ENCODE data around the gene FLVCR2.

Gene FLVCR2

DNA sequence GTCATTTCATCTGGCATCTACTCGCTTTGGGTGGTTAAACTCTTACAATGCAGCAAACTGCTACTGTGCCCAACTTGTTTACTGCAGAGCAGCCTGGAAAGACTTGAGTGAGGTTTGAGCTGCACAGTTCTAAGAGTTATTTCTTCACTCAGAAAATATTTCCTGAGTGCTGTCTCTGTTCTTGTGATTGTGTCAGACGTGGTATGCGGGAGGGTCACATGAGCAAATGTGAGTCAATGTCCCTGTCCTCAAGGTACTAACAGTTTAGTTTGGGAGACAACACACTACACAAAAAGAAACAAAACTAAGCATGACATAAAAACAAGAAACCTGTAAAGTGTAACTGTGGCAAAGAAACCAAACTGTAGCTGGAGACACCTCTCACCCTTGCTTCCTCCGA lies 32.4 kb downstream of the FLVCR2 start:
- no peak overlapping the region for H3K4me3 ChIP-seq (ENCODE audit: low read depth, low read length)

DNA sequence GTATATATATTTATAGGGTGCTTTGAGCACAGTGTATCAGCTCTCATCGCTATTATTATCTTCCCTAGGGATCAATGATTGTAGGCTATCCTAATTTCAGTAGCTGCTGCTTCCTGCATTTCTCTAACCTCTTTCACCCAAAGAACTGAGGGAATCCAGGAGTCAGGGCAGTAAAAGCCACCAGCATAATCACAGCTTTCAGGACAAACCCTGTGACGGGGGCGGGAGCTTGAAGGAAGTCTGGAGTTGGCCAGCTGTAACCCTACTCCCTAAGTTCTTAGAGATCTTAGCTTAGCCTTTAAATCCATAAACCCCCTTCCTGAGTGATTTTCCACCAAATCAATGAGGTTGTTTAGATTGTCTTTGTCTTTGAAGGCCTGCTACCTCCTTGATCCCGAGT lies 33.7 kb downstream of the FLVCR2 start:
- DNase-seq (ENCODE audit: low read depth): no peak
- TF ChIP-seq, protein P1, sequence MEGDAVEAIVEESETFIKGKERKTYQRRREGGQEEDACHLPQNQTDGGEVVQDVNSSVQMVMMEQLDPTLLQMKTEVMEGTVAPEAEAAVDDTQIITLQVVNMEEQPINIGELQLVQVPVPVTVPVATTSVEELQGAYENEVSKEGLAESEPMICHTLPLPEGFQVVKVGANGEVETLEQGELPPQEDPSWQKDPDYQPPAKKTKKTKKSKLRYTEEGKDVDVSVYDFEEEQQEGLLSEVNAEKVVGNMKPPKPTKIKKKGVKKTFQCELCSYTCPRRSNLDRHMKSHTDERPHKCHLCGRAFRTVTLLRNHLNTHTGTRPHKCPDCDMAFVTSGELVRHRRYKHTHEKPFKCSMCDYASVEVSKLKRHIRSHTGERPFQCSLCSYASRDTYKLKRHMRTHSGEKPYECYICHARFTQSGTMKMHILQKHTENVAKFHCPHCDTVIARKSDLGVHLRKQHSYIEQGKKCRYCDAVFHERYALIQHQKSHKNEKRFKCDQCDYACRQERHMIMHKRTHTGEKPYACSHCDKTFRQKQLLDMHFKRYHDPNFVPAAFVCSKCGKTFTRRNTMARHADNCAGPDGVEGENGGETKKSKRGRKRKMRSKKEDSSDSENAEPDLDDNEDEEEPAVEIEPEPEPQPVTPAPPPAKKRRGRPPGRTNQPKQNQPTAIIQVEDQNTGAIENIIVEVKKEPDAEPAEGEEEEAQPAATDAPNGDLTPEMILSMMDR (IDR thresholded peaks at IDR 0.05; ENCODE audit: low read depth, low read length, missing control alignments): no peak
- H3K4me3 ChIP-seq (ENCODE audit: low read depth, low read length): no peak overlapping the region

More for the DNA sequence above, 32.4 kb downstream of the FLVCR2 start:
- DNase-seq (ENCODE audit: low read depth): no peak
- TF ChIP-seq, protein P1 (IDR thresholded peaks at IDR 0.05; ENCODE audit: low read depth, low read length, missing control alignments): no peak

DNA sequence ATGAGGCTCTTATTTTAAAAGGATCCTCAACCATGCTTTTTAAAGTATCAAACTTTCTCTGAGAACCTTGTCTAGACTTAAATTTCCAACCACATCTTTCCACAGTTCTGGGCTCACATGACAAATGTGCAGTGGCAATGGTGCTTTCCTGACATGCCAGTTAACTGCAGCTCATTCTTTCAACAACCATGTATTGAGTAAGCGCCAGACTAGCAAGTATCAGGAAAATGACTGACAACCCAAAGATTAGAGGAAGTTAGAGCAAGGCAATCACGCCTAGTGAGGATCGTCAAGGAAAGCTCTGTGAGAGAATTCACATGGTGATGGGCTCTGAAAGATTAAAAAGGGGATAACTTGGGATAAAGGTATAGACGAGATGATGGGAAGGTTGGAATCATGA lies 35.8 kb downstream of the FLVCR2 start:
- TF ChIP-seq, protein P1 (IDR thresholded peaks at IDR 0.05; ENCODE audit: low read depth, low read length, missing control alignments): no peak
- DNase-seq (ENCODE audit: low read depth): no peak
- no peak overlapping the region for H3K4me3 ChIP-seq (ENCODE audit: low read depth, low read length)

DNA sequence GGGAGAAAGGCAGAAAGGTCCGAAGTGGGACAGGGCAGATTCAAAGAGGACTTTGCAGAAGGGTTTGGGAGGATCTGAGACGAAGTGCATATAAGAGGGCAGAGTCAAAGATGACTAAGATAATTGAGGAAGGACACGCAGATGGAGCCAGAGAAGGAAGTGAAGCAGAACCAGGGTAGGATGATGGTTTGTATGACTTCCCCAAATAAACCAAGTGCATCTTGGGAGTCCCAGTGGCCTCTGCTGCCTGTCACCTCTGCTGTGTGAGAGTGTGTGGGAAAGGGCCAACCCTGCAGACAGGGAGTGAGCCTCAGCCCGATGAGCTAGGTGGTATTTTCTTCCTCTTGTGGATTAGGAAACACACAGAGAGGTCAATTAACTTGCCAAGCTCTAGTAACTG lies 36.8 kb downstream of the FLVCR2 start:
- no peak overlapping the region for H3K4me3 ChIP-seq (ENCODE audit: low read depth, low read length)
- no peak for DNase-seq (ENCODE audit: low read depth)
- TF ChIP-seq, protein P1 (IDR thresholded peaks at IDR 0.05; ENCODE audit: low read depth, low read length, missing control alignments): no peak

DNA sequence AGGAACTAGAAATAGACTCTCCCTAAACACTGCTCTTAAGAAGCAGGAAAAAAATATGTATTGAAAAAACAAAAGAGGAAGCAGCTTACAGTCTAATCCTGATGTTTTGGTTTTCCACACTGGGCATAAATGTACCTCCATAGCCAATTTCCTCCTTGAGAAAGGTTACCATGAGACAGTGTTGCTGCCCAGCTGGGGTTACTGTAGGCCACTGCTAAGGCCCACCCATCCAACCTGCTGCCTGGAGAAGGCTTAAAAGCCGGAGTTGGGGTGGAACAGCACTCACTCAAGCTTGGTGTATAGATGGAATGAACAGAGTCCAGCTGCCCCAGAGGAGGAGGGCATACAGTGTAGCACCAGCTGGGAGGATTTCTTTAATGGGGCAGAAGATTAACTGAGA lies 41.1 kb downstream of the FLVCR2 start:
- TF ChIP-seq, protein P1 (IDR thresholded peaks at IDR 0.05; ENCODE audit: low read depth, low read length, missing control alignments): no peak
- no peak for DNase-seq (ENCODE audit: low read depth)

DNA sequence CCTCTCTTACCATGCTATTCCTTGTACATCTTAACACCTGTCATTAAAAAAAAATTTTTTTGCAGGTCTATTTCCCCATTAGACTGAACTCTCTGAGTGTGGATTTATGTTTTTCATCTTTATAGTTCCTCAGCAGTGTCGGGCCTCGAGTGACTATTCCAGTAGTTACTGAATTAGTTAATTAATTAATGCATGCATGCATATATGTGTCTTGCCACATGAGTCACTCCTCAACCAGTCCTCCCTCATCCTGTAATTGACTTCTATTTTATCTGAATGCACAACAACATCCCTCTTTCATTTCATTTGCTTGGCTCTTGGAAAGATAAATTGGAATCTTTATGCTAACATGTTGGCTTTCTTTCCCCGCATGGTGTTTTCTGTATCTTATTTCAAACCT lies 46.6 kb downstream of the FLVCR2 start:
- TF ChIP-seq, protein P1 (IDR thresholded peaks at IDR 0.05; ENCODE audit: low read depth, low read length, missing control alignments): no peak
- no peak overlapping the region for H3K4me3 ChIP-seq (ENCODE audit: low read depth, low read length)
- DNase-seq (ENCODE audit: low read depth): no peak

More for the DNA sequence above, 41.1 kb downstream of the FLVCR2 start:
- no peak overlapping the region for H3K4me3 ChIP-seq (ENCODE audit: low read depth, low read length)

DNA sequence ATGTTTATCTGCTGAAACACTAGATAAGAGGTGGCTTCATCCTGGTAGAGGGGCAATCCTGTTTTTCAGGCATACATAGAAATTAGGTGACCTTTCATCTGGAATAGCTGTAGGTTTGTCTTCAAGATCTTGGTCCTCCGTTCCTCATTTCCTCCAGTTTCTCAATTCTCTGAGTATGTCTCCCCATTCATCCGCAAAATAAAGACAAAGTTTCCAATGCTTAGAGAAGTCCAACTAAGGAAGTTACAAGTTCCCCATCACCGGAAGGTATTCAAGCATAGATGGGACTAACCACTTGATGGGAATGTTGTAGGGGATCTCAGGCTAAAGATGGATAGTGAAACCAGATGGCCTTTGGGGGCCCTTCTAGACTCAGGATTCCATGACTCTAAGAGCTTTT lies 48.0 kb downstream of the FLVCR2 start:
- TF ChIP-seq, protein P1 (IDR thresholded peaks at IDR 0.05; ENCODE audit: low read depth, low read length, missing control alignments): no peak
- DNase-seq (ENCODE audit: low read depth): no peak
- H3K4me3 ChIP-seq (ENCODE audit: low read depth, low read length): no peak overlapping the region

All from GM12864 (cell line).